ENCODE data around the gene CD19.
"Not testable (repeated sequence)": the region's sequence is repeated elsewhere in the genome, so short reads cannot be mapped to it uniquely, and the experiment has no call there.

- TF ChIP-seq POLR2A, POLR2AphosphoS5 (IDR thresholded peaks at IDR 0.05): not testable (repeated sequence)
- TF ChIP-seq, protein P1, sequence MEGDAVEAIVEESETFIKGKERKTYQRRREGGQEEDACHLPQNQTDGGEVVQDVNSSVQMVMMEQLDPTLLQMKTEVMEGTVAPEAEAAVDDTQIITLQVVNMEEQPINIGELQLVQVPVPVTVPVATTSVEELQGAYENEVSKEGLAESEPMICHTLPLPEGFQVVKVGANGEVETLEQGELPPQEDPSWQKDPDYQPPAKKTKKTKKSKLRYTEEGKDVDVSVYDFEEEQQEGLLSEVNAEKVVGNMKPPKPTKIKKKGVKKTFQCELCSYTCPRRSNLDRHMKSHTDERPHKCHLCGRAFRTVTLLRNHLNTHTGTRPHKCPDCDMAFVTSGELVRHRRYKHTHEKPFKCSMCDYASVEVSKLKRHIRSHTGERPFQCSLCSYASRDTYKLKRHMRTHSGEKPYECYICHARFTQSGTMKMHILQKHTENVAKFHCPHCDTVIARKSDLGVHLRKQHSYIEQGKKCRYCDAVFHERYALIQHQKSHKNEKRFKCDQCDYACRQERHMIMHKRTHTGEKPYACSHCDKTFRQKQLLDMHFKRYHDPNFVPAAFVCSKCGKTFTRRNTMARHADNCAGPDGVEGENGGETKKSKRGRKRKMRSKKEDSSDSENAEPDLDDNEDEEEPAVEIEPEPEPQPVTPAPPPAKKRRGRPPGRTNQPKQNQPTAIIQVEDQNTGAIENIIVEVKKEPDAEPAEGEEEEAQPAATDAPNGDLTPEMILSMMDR (IDR thresholded peaks at IDR 0.05), result not testable (repeated sequence)
Measured at GRCh38 chr16:28890355-28890754, 41.4 kb upstream of the CD19 start.
